ENCODE measurements around the gene TNFRSF12A.

The TNFRSF12A gene

GRCh38 chr16:3009568-3010390 is 10.4 kb upstream of the TNFRSF12A start:
- no peak for DNase-seq (ENCODE audit: low read depth)
- no peak overlapping the region for H3K4me3 ChIP-seq (ENCODE audit: low read depth, low read length)
- TF ChIP-seq CTCF (IDR thresholded peaks at IDR 0.05; ENCODE audit: control insufficient read depth, extremely low read depth, insufficient read depth), result no peak

GRCh38 chr16:3010510-3010909 is 9.7 kb upstream of the TNFRSF12A start:
- TF ChIP-seq CTCF (IDR thresholded peaks at IDR 0.05; ENCODE audit: control insufficient read depth, extremely low read depth, insufficient read depth), result no peak
- no peak for DNase-seq (ENCODE audit: low read depth)
- no peak overlapping the region for H3K4me3 ChIP-seq (ENCODE audit: low read depth, low read length)

GRCh38 chr16:3012246-3012645 is 7.9 kb upstream of the TNFRSF12A start:
- H3K4me3 ChIP-seq (ENCODE audit: low read depth, low read length), result no peak overlapping the region
- TF ChIP-seq CTCF (IDR thresholded peaks at IDR 0.05; ENCODE audit: control insufficient read depth, extremely low read depth, insufficient read depth), result no peak
- no peak for DNase-seq (ENCODE audit: low read depth)

- no peak for DNase-seq (ENCODE audit: low read depth)
- H3K4me3 ChIP-seq (ENCODE audit: low read depth, low read length), result no peak within 1 kb of the TSS
Observed at GRCh38 chr16:3012828-3013420, 7.2 kb upstream of the TNFRSF12A start, which contains the start of gene CLDN9. TSS of gene CLDN9 (plus strand) at chr16:3012923. CDS start at chr16:3013363, 440 bp downstream.

GRCh38 chr16:3013491-3013951 is 6.6 kb upstream of the TNFRSF12A start:
- TF ChIP-seq CTCF (IDR thresholded peaks at IDR 0.05; ENCODE audit: control insufficient read depth, extremely low read depth, insufficient read depth), result no peak
- no peak for DNase-seq (ENCODE audit: low read depth)
- H3K4me3 ChIP-seq (ENCODE audit: low read depth, low read length), result no peak overlapping the region

More at GRCh38 chr16:3012828-3013420, 7.2 kb upstream of the TNFRSF12A start, which contains the start of gene CLDN9:
- no peak for TF ChIP-seq CTCF (IDR thresholded peaks at IDR 0.05; ENCODE audit: control insufficient read depth, extremely low read depth, insufficient read depth)

- no peak overlapping the region for H3K4me3 ChIP-seq (ENCODE audit: low read depth, low read length)
- DNase-seq (ENCODE audit: low read depth), result no peak
- no peak for TF ChIP-seq CTCF (IDR thresholded peaks at IDR 0.05; ENCODE audit: control insufficient read depth, extremely low read depth, insufficient read depth)
Observed at GRCh38 chr16:3013998-3014690, 6.0 kb upstream of the TNFRSF12A start.
